HTERT RPE-1 (cell line): ENCODE data around the gene PRKAR2B.
"Not testable (repeated sequence)": the region's sequence is repeated elsewhere in the genome, so short reads cannot be mapped to it uniquely, and the experiment has no call there.

ENCODE experiments used
- in situ Hi-C: fragments of 300-500 bp; cut with MboI; formaldehyde crosslinking; loops from 4 replicates; pipeline ENCODE4 v1.14.3; 2020; ENCODE audit warnings: low sequenced_read_pairs

PRKAR2B gene

DNA sequence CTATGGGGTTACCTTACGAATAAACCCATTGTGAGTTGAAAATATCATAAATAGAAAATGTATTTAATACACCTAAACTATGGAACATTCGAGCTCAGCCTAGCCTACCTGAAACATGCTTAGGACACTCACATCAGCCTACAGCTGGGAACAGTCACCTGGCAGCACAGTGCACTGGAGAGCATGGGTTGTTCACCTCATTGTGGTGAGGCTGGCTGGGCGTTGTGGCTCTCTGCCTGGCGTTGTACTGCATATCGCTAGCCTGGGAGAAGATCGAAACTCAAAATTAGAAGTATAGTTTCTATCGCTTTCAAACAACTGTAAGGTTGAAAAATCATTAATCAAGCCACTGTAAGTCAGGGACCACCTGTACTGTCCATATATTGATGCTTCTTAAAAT is 107.0 kb downstream of the PRKAR2B start:
- in situ Hi-C loops: no loop called here

DNA sequence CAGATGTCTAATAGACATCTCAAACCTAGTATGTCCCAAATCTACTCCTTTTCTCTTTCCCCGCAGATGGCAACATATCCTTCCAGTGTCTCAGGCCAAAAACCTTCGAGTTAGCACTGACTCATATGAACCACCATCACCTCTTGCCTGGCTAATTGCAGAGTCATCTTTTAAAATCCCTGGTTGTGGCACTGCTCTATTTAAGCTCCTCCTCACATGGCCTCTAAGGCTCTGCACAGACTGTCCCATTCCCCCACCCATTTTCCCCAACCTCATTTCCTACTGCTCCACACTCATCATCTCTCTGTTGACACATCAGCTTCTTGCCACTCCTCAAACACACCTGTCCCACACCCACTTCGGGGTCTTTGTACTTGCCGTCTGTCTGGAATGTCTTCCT is 107.5 kb downstream of the PRKAR2B start:
- in situ Hi-C loops: no loop called here

DNA sequence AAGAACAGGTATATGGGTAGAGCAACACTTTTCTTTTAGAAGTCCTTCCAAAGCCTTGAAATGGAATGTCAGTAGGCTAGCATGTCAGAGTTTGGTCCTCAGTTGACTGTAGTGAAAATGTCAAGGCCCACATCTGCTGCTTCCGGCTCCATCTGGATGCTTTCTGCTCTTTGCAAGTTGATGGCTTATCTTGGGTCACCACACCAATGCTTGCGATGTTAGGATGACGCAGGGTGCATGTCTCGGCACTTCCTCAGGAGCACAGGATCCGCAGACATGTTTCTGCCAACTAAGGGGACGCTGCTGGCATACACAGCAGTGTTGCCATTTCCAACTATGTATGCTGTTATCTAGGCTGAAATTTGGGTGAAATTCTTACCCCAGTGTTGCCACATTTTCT is 110.3 kb downstream of the PRKAR2B start:
- in situ Hi-C loops: no loop called here

DNA sequence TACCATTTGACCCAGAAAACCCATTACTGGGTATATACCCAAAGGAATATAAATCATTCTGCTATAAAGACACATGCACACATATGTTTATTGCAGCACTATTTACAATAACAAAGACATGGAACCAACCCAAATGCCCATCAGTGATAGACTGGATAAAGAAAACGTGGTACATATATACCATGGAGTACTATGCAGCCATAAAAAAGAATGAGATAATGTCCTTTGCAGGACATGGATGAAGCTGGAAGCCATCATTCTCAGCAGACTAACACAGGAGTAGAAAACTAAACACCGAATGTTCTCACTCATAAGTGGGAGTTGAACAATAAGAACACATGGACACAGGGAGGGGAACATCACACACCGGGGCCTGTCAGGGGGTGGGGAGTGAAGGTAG is 111.2 kb downstream of the PRKAR2B start:
- in situ Hi-C loops: not testable (repeated sequence)

DNA sequence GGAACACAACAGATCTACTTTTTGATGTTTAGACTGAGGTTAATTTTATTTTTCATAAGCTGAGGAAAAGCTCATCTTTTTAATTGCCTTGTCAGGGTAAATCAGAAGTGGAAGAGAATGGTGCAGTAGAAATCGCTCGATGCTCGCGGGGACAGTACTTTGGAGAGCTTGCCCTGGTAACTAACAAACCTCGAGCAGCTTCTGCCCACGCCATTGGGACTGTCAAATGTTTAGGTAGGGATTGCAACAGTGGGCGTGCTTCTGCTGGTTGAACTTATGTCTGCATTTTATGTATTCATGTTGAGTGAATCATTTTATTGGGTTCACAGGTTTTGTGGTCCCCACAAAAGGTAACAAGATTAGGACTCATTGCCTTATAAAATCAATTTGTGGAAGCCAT is 112.6 kb downstream of the PRKAR2B start:
- in situ Hi-C loops: no loop called here

DNA sequence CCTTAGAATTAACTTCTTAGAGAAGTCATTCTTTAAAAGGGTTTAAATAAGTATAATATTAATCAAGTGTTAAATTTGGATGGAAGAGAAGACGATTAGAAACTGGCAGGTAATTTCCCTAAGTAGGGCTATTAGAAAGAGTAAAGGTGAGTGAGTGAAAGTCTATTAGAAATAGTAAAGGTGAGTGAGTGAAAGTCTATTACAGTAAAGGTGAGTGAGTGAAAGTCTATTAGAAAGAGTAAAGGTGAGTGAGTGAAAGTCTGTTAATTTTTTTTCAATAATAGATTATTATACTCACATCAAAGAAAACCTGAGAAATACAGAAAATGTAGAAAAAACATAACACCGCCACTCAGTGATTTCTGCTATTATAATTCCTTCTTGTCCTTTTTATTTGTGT is 113.5 kb downstream of the PRKAR2B start:
- in situ Hi-C loops: no loop called here

DNA sequence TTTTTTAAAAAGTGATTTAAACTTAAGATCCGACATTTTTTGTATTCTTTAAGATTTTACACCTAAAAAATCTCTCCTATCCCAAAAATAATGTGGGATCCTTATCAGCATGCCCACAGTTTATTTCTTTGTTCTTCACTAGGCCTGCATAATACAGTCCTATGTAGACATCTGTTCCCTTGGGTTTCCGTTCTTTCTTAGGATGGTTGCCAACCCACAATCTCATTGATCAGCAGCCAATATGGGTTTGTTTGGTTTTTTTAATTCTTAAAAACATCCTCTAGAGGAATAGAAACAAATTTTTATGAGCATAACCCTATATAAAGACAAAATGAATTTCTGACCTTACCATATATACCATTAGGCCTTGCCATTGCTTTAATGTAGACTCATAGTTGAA is 115.9 kb downstream of the PRKAR2B start:
- in situ Hi-C loops: no loop called here

DNA sequence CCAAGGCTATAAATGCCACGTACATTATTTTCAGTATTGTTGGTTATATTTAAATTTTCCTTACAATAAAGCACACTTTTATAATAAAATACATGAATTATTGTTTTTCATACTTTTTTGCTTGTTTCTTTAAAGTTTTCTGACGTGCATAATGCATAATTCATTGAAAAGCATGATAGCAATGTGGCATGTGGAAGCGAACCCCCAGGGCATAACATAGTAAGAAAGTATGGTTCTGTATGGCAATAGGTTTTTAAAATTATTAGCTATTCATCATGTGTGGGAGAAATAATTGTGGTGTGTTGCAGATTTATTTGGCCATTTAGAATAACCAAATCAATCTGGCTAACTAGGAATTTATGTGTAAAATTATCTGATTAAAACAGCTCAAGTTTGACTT is 116.9 kb downstream of the PRKAR2B start:
- in situ Hi-C loops: no loop called here

DNA sequence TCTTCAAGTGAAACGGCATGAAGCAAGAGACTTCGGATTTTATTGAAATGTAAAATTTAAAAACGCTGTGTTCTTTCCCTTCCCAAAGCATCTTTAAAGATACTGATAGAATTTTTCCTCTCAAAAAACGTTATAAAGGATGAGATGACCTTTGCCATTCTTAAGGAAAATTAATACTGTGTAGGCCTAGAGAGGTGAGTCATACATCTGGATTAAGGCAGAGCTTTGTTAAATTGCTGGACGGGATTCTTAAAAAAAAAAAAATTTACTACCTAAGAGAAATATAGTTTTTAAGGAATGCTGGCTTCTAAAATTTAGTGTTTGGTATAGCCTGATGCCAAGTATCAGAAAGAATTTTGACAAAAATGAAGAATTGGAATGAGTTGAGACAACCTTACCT is 118.0 kb downstream of the PRKAR2B start:
- in situ Hi-C loops: no loop called here

DNA sequence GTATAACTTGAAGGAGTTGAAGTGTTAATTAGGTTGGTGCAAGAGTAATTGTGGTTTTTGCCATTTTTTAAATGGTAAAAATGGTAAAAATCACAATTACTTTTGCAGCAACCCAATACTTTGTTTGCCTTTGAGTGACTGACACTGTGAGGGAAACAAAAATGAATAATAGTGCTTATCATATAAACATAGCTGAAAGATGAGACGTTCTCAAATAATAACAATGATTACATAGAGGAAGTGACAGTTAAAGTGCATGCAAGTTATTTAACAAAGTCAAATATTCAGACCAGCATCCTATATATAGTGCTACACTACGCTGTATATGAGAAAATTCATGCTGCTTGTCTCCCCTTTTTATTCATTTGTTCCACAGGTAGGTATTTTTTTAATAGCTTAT is 119.6 kb downstream of the PRKAR2B start:
- in situ Hi-C loops: no loop called here

DNA sequence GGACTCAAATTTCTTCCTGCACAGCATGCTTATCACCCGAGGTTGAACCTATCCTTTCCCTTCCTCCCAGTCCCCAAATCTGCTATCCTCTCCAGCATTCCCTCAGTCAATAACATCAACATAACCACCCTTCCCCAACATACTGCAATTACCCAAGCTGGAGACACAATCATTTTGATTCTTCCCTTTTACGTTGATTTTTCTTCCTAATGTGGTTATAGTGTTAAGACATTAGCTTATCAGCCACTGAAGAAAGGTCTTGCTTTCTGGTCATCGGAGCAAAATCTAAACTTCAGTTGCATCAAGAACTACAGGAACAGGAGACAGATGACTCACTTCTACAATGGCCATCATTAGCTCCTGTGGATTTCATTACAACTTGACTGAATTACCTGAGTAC is 120.8 kb downstream of the PRKAR2B start:
- in situ Hi-C loops: no loop called here

DNA sequence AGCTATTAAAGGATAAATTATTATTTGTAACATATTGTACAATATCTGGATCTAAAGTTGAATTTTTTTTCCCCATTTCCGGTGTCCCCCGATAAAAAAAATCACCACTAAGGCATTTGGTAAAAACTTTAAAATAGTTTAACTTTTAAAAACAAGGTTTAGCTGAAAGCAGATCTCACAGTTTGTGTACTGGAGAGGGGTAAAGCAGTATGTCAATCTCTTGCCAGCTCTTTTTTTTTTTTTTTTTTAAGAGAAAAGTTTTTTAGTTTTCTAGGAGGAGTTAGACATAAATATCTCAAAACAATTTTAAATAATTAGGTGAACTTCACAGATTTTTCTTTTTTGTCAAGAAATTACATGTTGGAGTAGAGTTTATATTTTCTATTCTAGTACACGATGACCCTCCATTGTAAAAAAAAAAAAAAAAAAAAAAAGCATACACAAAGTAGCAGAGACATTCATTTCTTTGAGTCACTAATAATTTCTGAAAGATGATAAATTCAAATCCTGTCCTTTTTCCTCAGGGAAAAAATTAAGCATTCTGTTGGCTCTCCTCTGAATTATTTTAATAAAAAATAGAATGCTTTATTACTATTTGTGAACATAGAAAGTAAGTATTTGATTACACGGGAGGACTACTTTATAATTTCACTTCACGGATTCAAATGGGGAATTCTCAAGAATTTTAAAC is 122.4 kb downstream of the PRKAR2B start:
- in situ Hi-C loops: no loop called here

DNA sequence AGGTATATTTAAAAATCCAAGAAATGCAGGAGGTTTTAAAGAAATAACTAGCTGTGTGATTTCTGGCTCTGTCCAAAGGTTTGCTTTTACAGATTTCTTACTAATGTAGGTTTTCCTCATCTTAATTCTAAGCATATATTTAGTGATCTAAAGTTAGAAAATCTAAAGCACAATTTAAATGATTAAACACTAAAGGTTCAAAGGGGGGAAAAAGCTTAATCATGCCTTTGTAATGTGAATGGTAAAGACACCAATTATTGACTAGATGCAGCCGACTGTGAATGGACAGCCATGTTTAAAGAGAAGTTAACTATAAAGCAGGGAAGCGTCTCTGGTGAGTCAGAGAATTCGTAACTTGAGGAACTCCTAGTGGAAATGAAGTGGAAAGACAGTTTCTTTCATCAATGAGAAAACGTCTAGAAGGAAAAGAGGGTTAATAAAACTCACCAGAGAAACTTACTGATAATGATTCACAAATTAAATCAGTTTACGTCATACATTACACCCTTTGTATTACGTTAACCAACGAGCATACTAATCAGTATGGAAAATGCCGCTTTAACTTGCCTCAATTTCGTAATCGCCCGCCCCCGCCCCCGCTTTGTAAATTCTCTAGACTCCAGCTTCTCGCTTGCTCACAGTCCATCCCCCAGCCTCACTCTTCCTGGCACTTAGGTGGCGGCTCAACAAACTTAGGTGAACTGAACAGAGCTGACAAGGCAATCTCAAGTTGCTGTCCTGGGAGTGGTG is 123.2 kb downstream of the PRKAR2B start:
- in situ Hi-C loops: no loop called here

DNA sequence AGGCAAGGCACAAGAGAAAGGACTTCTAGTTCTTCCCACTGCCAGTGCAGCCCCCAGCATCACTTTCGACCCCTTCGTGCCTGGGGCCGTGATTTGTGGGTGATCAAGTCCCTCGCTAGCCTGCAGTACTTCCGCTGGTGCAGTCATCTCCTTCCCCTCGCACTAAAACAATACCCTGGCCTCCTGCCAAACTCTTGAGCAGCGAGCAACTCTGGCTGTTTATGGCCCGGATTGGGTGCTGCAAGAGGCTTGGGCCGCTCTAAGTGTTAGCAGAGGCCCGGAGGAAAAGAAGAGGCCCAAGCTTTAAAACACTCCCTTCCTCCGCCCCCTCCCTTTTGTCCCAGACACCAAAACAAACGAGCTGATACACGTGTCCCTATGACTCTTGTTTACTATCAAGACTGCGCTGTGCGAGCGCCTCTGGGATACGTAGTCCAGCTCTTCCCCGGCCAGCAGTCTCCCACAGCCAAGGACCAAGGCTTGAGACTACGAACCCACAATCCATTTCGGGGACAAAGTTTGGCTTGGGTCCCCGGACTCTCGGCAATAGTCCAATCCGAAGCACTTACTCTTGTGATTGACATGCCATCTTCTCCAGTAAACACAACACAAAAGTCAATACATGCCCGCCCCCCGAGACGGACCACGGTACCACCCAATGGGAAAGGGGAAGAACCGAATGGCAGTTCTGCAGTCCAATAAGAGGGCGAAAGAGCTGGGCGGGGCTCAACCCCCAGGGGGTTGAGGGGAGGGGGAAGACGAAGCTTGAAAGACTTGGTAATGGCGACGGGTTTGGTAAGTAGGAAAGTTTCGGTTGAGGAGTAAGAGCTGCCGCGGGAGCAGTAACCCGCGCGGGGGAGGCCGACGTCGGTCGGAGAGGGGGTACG is 124.0 kb downstream of the PRKAR2B start, which contains the start of gene HBP1:
TSS of gene HBP1 (plus strand) at position 771 of the 887 bp plus-strand sequence. CDS start 10,891 bp downstream, outside the sequence.
- in situ Hi-C loops: no loop called here

DNA sequence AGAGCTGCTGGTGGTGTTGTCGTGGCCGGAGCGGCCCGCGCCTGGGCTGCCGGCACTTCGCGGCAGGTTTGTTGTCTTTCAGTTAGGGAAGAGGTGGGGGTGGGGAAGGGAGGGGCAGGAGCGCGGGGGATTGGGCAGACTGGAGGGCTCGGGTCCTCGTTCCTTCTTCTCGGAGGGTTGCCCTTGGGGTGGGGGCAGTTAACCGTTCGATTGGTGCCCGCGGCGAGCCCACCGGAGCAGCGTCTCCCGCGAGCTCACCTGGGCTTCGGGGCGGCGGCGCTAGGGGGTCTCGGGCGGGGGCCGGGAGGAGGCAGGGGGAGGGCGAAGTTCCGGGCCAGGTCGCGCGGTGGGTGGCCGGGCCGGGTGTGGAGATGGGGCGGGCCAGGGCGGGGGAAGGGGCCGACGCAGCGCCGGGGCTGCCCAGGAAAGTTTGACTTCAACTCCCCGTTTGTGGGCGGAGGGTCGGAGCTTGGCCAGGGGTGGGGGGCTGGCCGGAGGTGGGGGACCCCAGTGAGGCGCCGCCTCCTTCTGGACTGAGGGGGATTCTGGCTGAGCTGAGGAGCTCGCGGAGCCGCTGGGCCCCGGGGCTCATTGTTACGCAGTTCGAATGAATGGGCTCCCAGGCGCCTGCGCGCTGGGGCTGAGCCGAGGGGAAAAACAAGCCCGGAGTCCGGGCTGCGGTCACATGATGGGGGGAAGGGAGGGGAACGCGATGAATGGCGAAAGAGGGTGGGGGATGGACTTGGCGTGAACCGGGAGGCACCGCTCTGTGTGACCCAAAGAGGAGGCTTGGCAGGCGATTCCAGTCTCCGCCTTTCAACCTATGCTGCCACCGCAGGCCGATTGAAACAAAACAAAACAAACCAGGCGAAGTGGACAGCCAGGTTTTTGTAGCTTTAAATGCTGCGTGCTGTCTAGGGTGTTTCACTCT is 124.9 kb downstream of the PRKAR2B start:
- in situ Hi-C loops: no loop called here

DNA sequence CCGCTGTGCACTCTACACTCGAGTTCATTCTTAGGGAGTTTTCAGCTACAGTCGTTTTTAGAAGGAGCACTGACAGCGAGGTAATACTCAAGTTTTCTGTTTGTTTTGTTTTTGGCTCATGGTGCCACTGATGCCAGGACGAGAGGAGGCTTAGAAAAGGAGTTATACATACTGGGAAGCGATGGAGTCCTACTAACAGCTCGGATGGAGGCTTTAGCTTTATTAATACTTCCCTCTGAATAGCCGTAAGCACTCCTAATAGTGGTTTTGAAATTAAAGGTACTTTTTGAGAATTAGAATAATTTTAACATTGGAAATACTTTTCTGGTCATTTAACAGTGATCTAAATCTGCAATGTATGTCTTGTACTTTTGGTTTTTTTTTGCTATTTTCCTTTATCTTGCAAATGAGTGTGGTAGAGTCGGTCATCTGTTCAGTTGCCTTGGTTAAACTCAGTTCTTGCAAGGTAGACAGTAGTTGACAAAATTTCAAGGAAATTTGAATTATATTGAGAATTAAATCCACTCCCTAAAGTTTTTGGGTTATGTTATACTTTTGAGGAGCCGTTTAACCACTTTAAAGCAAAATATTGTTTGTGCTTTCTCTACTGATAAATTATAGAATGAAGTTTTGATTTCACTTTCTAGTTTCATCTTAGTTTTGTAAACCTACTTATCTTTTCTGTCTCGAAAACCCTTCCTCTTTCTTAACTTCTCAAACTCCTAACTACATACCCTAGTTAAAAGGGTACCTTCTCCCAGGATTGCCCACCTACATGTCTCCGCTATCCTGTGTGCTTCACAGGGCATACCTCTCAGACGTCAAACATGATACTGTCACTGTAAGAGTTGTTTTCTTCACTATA is 125.8 kb downstream of the PRKAR2B start:
- in situ Hi-C loops: no loop called here

DNA sequence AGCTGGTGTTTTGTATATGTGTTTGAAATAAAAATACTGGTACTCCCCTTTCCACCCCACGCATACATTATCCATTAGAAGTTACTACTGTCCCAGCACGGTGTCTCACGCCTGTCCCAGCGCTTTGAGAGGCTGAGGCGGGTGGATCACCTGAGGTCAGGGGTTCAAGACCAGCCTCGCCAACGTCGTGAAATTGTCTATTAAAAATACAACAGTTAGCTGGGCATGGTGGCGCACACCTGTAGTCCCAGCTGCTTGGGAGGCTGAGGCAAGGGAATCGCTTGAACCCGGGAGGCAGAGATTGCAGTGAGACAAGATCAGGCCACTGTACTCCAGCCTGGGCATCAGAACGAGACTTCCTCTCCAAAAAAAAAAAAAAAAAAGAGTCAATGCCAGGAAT is 127.0 kb downstream of the PRKAR2B start:
- in situ Hi-C loops: no loop called here

DNA sequence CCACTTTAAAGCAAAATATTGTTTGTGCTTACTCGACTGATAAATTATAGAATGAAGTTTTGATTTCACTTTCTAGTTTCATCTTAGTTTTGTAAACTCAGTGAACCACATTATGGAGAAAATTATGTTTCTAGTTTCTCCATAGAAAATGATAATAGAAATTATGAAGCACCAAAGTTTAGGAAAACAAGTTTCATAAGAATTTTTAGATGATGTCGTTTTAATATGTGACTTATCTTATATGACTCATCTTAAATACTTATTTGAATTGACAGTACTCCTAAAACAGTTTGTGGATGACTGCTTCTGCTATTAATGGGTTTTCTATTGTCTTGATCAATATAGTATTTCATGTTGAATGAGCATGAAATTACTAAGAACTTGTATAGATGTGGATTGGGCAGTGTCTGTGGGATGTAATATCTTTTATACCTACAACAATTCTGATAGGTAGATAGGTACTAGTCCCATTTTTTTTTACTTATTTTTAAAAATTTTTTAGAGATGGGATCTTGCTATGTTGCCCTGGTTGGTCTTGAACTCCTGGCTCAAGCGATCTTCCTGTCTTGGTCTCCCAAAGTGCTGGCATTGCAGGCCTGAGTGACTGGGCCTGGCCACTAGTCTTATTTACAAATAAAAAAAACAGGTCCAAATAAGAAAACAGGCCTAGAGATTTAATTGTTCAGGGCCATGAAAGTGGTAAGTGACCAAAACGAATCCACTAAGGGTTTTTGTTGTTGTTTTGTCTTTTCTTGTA is 127.9 kb downstream of the PRKAR2B start:
- in situ Hi-C loops: no loop called here

DNA sequence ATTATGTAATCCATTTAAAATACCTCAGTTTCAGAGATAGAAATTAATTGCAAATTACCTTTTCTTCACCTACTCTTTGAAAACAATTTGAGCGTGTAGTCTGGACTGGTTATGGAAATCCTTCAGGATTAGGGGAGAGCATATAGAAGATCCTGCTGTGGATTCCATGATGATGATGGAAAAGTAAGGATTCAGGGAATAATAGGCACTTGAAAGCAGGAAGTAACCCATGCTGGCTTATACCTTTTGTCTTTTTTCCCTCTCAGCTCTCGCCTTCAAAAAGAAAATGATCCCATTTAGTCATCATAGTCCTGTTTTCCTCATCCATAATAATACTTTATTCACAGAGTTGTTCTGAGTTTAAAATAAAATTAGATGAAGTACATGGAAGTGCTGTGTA is 128.7 kb downstream of the PRKAR2B start:
- in situ Hi-C loops: no loop called here
